Tibial nerve (tissue), 4 donors: Measurements from ENCODE around the gene UTP4. TPM values are rescaled to one million over a fixed set of nuclear protein-coding genes. Genes with fewer than 3 reads are reported as not detected.
"Not testable (repeated sequence)": the region's sequence is repeated elsewhere in the genome, so short reads cannot be mapped to it uniquely, and the experiment has no call there.

Source experiments
- DNase-seq, 2 donors: peaks; one replicate each; pipeline ENCODE4 v3.0.0-alpha.2; 2019; ENCODE audit warnings: low spot score in 2 of 2
- H3K27ac ChIP-seq, 4 donors: fragments of 200-600 bp; sonication (generic) in 3 of 4; one replicate each; pipeline ENCODE4 v1.5.1; 2017 to 2019; ENCODE audit warnings: mild to moderate bottlenecking in 1 of 4
- H3K27me3 ChIP-seq, 2 donors: fragments of 200-600 bp; sonication (generic) in 1 of 2; one replicate each; pipeline versions ENCODE4 v1.5.1 to v1.6.0; 2017 to 2019
- H3K36me3 ChIP-seq, 3 donors: fragments of 200-600 bp; sonication (generic); one replicate each; pipeline ENCODE4 v1.5.1; 2018 to 2019
- H3K4me1 ChIP-seq, 4 donors: fragments of 200-600 bp; sonication (generic) in 3 of 4; one replicate each; pipeline ENCODE4 v1.5.1; 2017 to 2019
- H3K4me3 ChIP-seq, 4 donors: fragments of 200-600 bp; sonication (generic) in 3 of 4; one replicate each; pipeline ENCODE4 v1.5.1; 2017 to 2019; ENCODE audit warnings: mild to moderate bottlenecking in 1 of 4, moderate library complexity in 1 of 4
- H3K9me3 ChIP-seq, 4 donors: fragments of 200-600 bp; sonication (generic) in 3 of 4; one replicate each; pipeline ENCODE4 v1.5.1; 2017 to 2019
- CTCF ChIP-seq, 5 experiments: fragments of 200-600 bp in 3 of 5; fragments of 450-650 bp in 2 of 5; sonication (generic) in 3 of 5; IDR thresholded peaks; one replicate each; pipeline ENCODE4 v1.5.1; 2016 to 2019; ENCODE audit warnings: antibody characterized with exemption in 5 of 5, mild to moderate bottlenecking in 3 of 5, moderate library complexity in 2 of 5
- EP300 ChIP-seq, 2 donors: sonication (generic); formaldehyde crosslinking; IDR thresholded peaks; one replicate each; pipeline ENCODE4 v1.6.1; 2017; ENCODE audit warnings: antibody characterized with exemption in 2 of 2, mild to moderate bottlenecking in 1 of 2
- POLR2A ChIP-seq, 2 donors: fragments of 450-650 bp; IDR thresholded peaks; one replicate each; pipeline ENCODE4 v1.6.1; 2017; ENCODE audit warnings: antibody characterized with exemption in 2 of 2, mild to moderate bottlenecking in 2 of 2, moderate library complexity in 2 of 2
- WGBS, 2 donors: methylation state at CpG; one replicate each; pipeline ENCODE4 v1.1.5; 2018; 5-methylcytosine and 5-hydroxymethylcytosine counted together
- total RNA-seq, 4 donors: library from RNA; depleted of rRNA; stranded (reverse); fragments of >200 nt; gene quantifications; one replicate each; pipeline ENCODE4 v1.1.0, GENCODE V29; 2016

Gene UTP4
- total RNA-seq, 4 donors from 2014 or later: 17.6 to 48.0 (median 24.1) TPM

- Histone ChIP-seq H3K9me3 (no peaks in the 10 kb centered on the region), H3K36me3 (peaks cover 0 to 53% (median 11%) of the 10 kb centered on the region in 3 donors), H3K27ac (no peak overlapping the region), H3K4me1 (peaks cover 0 to 22% (median 0%) of the 10 kb centered on the region in 4 donors), H3K4me3 (no peak overlapping the region), H3K27me3 (no peaks in the 10 kb centered on the region)
- TF ChIP-seq POLR2A (IDR thresholded peaks at IDR 0.05): no peak
- TF ChIP-seq EP300 (IDR thresholded peaks at IDR 0.05): no peak
- peak; percentile 40 to 69 (median 58) for TF ChIP-seq CTCF (IDR thresholded peaks at IDR 0.05)
- 81 to 84% methylated on average over 3 of the region's 3 CpGs for WGBS, 2 donors
- DNase-seq: peak in 1 of 2 donors; percentile 30
Measured at GRCh38 chr16:69123910-69124309, 8.5 kb upstream of the UTP4 start.

GRCh38 chr16:69124406-69124805 lies 8.0 kb upstream of the UTP4 start:
- not testable (repeated sequence) for H3K27me3 ChIP-seq, H3K4me3 ChIP-seq, H3K27ac ChIP-seq, DNase-seq, H3K9me3 ChIP-seq
- H3K4me1 ChIP-seq: peaks cover 0 to 18% (median 0%) of the 10 kb centered on the region in 4 donors
- WGBS, 2 donors: 90 to 91% methylated on average over 8 of the region's 8 CpGs
- H3K36me3 ChIP-seq: peaks cover 0 to 53% (median 8%) of the 10 kb centered on the region in 3 donors

GRCh38 chr16:69124961-69125360 lies 7.5 kb upstream of the UTP4 start:
- H3K27me3 ChIP-seq, H3K4me3 ChIP-seq, H3K27ac ChIP-seq, DNase-seq, H3K9me3 ChIP-seq: not testable (repeated sequence)
- Histone ChIP-seq H3K4me1 (peaks cover 0 to 21% (median 0%) of the 10 kb centered on the region in 4 donors), H3K36me3 (peaks cover 0 to 49% (median 3%) of the 10 kb centered on the region in 3 donors)
- WGBS, 2 donors: 94 to 96% methylated on average over 14 of the region's 14 CpGs

GRCh38 chr16:69126221-69126620 lies 6.2 kb upstream of the UTP4 start:
- peaks cover 0 to 34% (median 0%) of the 10 kb centered on the region in 4 donors for H3K4me1 ChIP-seq
- TF ChIP-seq CTCF (IDR thresholded peaks at IDR 0.05) (no peak), POLR2A (IDR thresholded peaks at IDR 0.05) (no peak), EP300 (IDR thresholded peaks at IDR 0.05) (no peak)
- DNase-seq: no peak
- H3K36me3 ChIP-seq: peaks cover 0 to 36% (median 0%) of the 10 kb centered on the region in 3 donors
- H3K27ac ChIP-seq: no peak overlapping the region
- no peak overlapping the region for H3K4me3 ChIP-seq
- no peaks in the 10 kb centered on the region for H3K27me3 ChIP-seq
- WGBS, 2 donors: 84 to 85% methylated on average over 3 of the region's 3 CpGs
- no peaks in the 10 kb centered on the region for H3K9me3 ChIP-seq

- DNase-seq, H3K9me3 ChIP-seq, H3K4me3 ChIP-seq, H3K27me3 ChIP-seq, H3K27ac ChIP-seq: not testable (repeated sequence)
- Histone ChIP-seq H3K4me1 (peaks cover 0 to 38% (median 0%) of the 10 kb centered on the region in 4 donors), H3K36me3 (peaks cover 0 to 32% (median 0%) of the 10 kb centered on the region in 3 donors)
- 93 to 97% methylated on average over 10 of the region's 10 CpGs for WGBS, 2 donors
Measured at GRCh38 chr16:69126801-69127200, 5.6 kb upstream of the UTP4 start.

GRCh38 chr16:69127966-69128510 lies 4.4 kb upstream of the UTP4 start:
- no peaks in the 10 kb centered on the region for H3K9me3 ChIP-seq
- 93% methylated on average over 12 of the region's 12 CpGs for WGBS, 2 donors

More at GRCh38 chr16:69127966-69128510, 4.4 kb upstream of the UTP4 start:
- H3K27ac ChIP-seq: no peak overlapping the region
- peaks cover 0 to 37% (median under 1%) of the 10 kb centered on the region in 4 donors for H3K4me1 ChIP-seq
- no peak for TF ChIP-seq EP300 (IDR thresholded peaks at IDR 0.05)
- TF ChIP-seq POLR2A (IDR thresholded peaks at IDR 0.05): no peak
- TF ChIP-seq CTCF (IDR thresholded peaks at IDR 0.05): no peak
- H3K27me3 ChIP-seq: no peaks in the 10 kb centered on the region
- no peak for DNase-seq
- peaks cover 0 to 21% (median 0%) of the 10 kb centered on the region in 3 donors for H3K36me3 ChIP-seq
- H3K4me3 ChIP-seq: no peak overlapping the region
